ENCODE results near the gene SLC25A36.
"Not testable (repeated sequence)": the region's sequence is repeated elsewhere in the genome, so short reads cannot be mapped to it uniquely, and the experiment has no call there.

The SLC25A36 gene

GRCh38 chr3:141000027-141000663, 58.5 kb downstream of the SLC25A36 start:
- peak; percentile 49 for DNase-seq

GRCh38 chr3:141000686-141001085, 59.0 kb downstream of the SLC25A36 start:
- no peak for DNase-seq

- DNase-seq, result no peak
Observed at GRCh38 chr3:141006344-141006743, 64.7 kb downstream of the SLC25A36 start.

GRCh38 chr3:141009496-141009895, 67.9 kb downstream of the SLC25A36 start:
- DNase-seq, result no peak

GRCh38 chr3:141011232-141011996, 69.8 kb downstream of the SLC25A36 start:
- DNase-seq, result peak; percentile 42

GRCh38 chr3:141011997-141012262, 70.3 kb downstream of the SLC25A36 start:
- DNase-seq, result no peak

GRCh38 chr3:141012571-141012970, 70.9 kb downstream of the SLC25A36 start:
- no peak for DNase-seq

- DNase-seq, result no peak
Observed at GRCh38 chr3:141015481-141015880, 73.8 kb downstream of the SLC25A36 start.

GRCh38 chr3:141017366-141018322, 76.0 kb downstream of the SLC25A36 start:
- not testable (repeated sequence) for DNase-seq

GRCh38 chr3:141019244-141019643, 77.6 kb downstream of the SLC25A36 start:
- no peak for DNase-seq

GRCh38 chr3:141020143-141020830, 78.7 kb downstream of the SLC25A36 start:
- peak; percentile 60 for DNase-seq

- no peak for DNase-seq
Observed at GRCh38 chr3:141021261-141021660, 79.6 kb downstream of the SLC25A36 start.
